Measurements from ENCODE around the gene CHTF18. TPM values are rescaled to one million over a fixed set of nuclear protein-coding genes. Genes with fewer than 3 reads are reported as not detected.
A peak's percentile ranks its signal among the peaks of the same experiment; 100 is the strongest.

The CHTF18 gene
- total and polyA plus RNA-seq, 10 of the 15 experiments (the other 5 are each of a cell fraction or from before 2014, with no cell fraction given) = 1.6 to 87.8 (median 19.4) TPM

DNA sequence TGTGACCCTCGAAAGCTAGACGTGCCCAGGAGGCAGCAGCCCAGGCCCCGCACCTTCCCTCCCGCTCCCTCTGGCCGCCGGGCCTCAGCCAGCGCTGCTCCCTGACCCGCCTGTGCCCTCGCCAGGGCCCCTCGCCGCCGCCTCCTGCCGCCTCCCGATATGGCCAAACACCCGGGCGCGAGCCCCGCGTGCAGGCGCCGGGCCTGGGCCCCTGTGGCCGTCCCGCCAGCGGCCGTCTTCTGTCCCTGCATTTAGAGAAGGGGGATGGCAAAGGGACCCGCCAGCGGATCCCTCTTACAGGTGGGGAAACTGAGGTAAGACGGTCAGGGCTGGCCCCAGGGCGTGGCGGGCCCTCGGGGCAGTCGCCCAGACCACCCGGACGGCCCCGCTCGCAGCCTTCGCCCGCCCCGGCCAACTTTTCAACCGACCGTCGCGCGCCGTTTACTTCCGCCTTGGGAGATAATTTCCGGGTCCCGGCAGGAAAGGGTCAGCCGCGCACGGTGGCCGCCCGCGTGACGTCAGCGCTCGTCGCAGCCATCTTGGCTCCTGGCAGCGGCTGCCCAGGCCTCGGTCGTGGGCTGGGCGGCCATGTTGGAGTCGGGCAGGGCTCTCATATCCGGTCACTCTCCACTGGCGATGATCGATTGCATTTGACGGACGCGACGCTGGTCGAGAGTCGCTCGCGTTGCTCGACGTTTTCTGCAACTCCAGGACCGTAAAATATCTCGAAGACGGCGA lies 19.1 kb downstream of the CHTF18 start (continued):
- TF ChIP-seq RELB (IDR thresholded peaks at IDR 0.05; ENCODE audit: low read depth) (0 out of 2 replicates have a peak, but pooled peaks have one; percentile 16), PAX5 (IDR thresholded peaks at IDR 0.05; ENCODE audit: borderline replicate concordance, low read depth, low read length) (peak; percentile 10; the same call in 1 of the 2 replicates), YY1 (IDR thresholded peaks at IDR 0.05; ENCODE audit: low read depth, low read length) (peak; percentile 100), ZBTB4 (CRISPR knock-in tag; IDR thresholded peaks at IDR 0.05) (no peak), TAF1 (IDR thresholded peaks at IDR 0.05; ENCODE audit: borderline replicate concordance, low read depth, low read length) (peak; percentile 38; the same call in 1 of the 2 replicates), POLR2AphosphoS2 (IDR thresholded peaks at IDR 0.05; ENCODE audit: low read depth, low read length) (0 out of 2 replicates have a peak, but pooled peaks have one; percentile 47), PAX8 (IDR thresholded peaks at IDR 0.05) (no peak), STAT3 (IDR thresholded peaks at IDR 0.05; ENCODE audit: low read depth, low read length) (no peak), POLR2AphosphoS5 (IDR thresholded peaks at IDR 0.05; ENCODE audit: low read length) (peak; percentile 75; the same call in 1 of the 2 replicates), ZNF217 (IDR thresholded peaks at IDR 0.05) (0 out of 2 replicates have a peak, but pooled peaks have one; percentile 40), SMARCA5 (IDR thresholded peaks at IDR 0.05) (no peak), MTA2 (IDR thresholded peaks at IDR 0.05; ENCODE audit: low read depth) (peak; percentile 21), IKZF1 (conservative IDR thresholded peaks at IDR 0.05) (peak; percentile 93), HDAC6 (IDR thresholded peaks at IDR 0.05; ENCODE audit: unreplicated experiment) (no peak), KDM1A (IDR thresholded peaks at IDR 0.05; ENCODE audit: borderline replicate concordance) (no peak), EZH2 (IDR thresholded peaks at IDR 0.05; ENCODE audit: borderline replicate concordance, control insufficient read depth, low read depth, low read length) (no peak), NRF1 (conservative IDR thresholded peaks at IDR 0.05; ENCODE audit: low read depth, low read length) (peak; percentile 61), NR2C2 (IDR thresholded peaks at IDR 0.05; ENCODE audit: borderline replicate concordance, control insufficient read depth, insufficient read length, low read depth) (no peak), IKZF2 (IDR thresholded peaks at IDR 0.05) (no peak), ZNF622 (IDR thresholded peaks at IDR 0.05) (no peak), BMI1 (IDR thresholded peaks at IDR 0.05; ENCODE audit: borderline replicate concordance) (no peak)
- TF ChIP-seq, protein P1, sequence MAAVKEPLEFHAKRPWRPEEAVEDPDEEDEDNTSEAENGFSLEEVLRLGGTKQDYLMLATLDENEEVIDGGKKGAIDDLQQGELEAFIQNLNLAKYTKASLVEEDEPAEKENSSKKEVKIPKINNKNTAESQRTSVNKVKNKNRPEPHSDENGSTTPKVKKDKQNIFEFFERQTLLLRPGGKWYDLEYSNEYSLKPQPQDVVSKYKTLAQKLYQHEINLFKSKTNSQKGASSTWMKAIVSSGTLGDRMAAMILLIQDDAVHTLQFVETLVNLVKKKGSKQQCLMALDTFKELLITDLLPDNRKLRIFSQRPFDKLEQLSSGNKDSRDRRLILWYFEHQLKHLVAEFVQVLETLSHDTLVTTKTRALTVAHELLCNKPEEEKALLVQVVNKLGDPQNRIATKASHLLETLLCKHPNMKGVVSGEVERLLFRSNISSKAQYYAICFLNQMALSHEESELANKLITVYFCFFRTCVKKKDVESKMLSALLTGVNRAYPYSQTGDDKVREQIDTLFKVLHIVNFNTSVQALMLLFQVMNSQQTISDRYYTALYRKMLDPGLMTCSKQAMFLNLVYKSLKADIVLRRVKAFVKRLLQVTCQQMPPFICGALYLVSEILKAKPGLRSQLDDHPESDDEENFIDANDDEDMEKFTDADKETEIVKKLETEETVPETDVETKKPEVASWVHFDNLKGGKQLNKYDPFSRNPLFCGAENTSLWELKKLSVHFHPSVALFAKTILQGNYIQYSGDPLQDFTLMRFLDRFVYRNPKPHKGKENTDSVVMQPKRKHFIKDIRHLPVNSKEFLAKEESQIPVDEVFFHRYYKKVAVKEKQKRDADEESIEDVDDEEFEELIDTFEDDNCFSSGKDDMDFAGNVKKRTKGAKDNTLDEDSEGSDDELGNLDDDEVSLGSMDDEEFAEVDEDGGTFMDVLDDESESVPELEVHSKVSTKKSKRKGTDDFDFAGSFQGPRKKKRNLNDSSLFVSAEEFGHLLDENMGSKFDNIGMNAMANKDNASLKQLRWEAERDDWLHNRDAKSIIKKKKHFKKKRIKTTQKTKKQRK (IDR thresholded peaks at IDR 0.05; ENCODE audit: low read depth, low read length) = no peak

Data from GM12878 (cell line).